Neural cell (in vitro differentiated cells): ENCODE results near the gene CREBL2. TPM values are rescaled to one million over a fixed set of nuclear protein-coding genes. Genes with fewer than 3 reads are reported as not detected.

Source experiments
- H2AFZ ChIP-seq: fragments of 200-600, 300-800 bp; sonication (generic), shearing (Covaris generic); 2 replicates; pipeline ENCODE4 v1.6.0; 2014; ENCODE audit warnings: low read depth, mild to moderate bottlenecking, antibody characterized with exemption, low read length, moderate library complexity
- H3F3A ChIP-seq: fragments of 200-600 bp; shearing (Covaris generic); 2 replicates; pipeline ENCODE4 v1.6.1; 2016; ENCODE audit warnings: mild to moderate bottlenecking, moderate library complexity, mixed read lengths, antibody characterized with exemption, low read length; ENCODE audit not compliant: insufficient read depth, poor library complexity, severe bottlenecking
- H3K27ac ChIP-seq: fragments of 200-600, 300-800 bp; sonication (generic), shearing (Covaris generic); 2 replicates; pipeline ENCODE4 v1.5.1; 2014; ENCODE audit warnings: mild to moderate bottlenecking, low read length, moderate library complexity
- H3K27me3 ChIP-seq: fragments of 300-800, 200-600 bp; sonication (generic), shearing (Covaris generic); 2 replicates; pipeline ENCODE4 v1.6.0; 2014; ENCODE audit warnings: mild to moderate bottlenecking, low read depth, low read length, moderate library complexity; ENCODE audit not compliant: insufficient read depth
- H3K36me3 ChIP-seq: fragments of 300-800, 200-600 bp; sonication (generic), shearing (Covaris generic); 2 replicates; pipeline ENCODE4 v1.5.1; 2014; ENCODE audit warnings: mild to moderate bottlenecking, antibody characterized with exemption, low read length, moderate library complexity; ENCODE audit not compliant: insufficient read depth
- H3K4me2 ChIP-seq: fragments of 300-800, 200-600 bp; sonication (generic), shearing (Covaris generic); 2 replicates; pipeline ENCODE4 v1.6.0; 2014; ENCODE audit warnings: mild to moderate bottlenecking, low read length
- H3K4me3 ChIP-seq: fragments of 300-800, 200-600 bp; sonication (generic), shearing (Covaris generic); 2 replicates; pipeline ENCODE4 v1.5.1; 2014; ENCODE audit warnings: mild to moderate bottlenecking, low read length, moderate library complexity
- H3K79me2 ChIP-seq: fragments of 200-600 bp; shearing (Covaris generic); replicated peaks from 2 replicates; pipeline ENCODE4 v1.6.0; 2014; ENCODE audit warnings: mild to moderate bottlenecking, low read length, moderate library complexity; ENCODE audit not compliant: insufficient read depth
- H3K9ac ChIP-seq: fragments of 300-800, 200-600 bp; sonication (generic), shearing (Covaris generic); 2 replicates; pipeline ENCODE4 v1.6.1; 2016; ENCODE audit warnings: mild to moderate bottlenecking, low read length, mixed read lengths
- H3K9me2 ChIP-seq: fragments of 200-600 bp; shearing (Covaris generic); 2 replicates; pipeline ENCODE4 v1.6.1; 2016; ENCODE audit warnings: mild to moderate bottlenecking, low read length, mixed read lengths; ENCODE audit not compliant: insufficient read depth
- H3K9me3 ChIP-seq: fragments of 200-600, 300-800 bp; sonication (generic), shearing (Covaris generic); 2 replicates; pipeline ENCODE4 v1.6.1; 2016; ENCODE audit warnings: mild to moderate bottlenecking, mixed run types, low read length, moderate library complexity, mixed read lengths
- H4K20me1 ChIP-seq: fragments of 200-600 bp; shearing (Covaris generic); 2 replicates; pipeline ENCODE4 v1.6.1; 2016; ENCODE audit warnings: mild to moderate bottlenecking, mixed run types; ENCODE audit not compliant: insufficient read depth
- EP300 ChIP-seq: fragments of 450-650 bp; conservative IDR thresholded peaks from 2 replicates; pipeline ENCODE4 v1.6.1; 2014; ENCODE audit warnings: antibody characterized with exemption, mild to moderate bottlenecking, moderate library complexity; ENCODE audit not compliant: poor library complexity, severe bottlenecking
- EZH2 ChIP-seq: fragments of 200-600, 300-800 bp; shearing (Covaris generic), sonication (generic); IDR thresholded peaks from 2 replicates; pipeline ENCODE4 v1.6.1; 2014; ENCODE audit warnings: antibody characterized with exemption, low read length, borderline replicate concordance, mild to moderate bottlenecking; ENCODE audit not compliant: insufficient read depth, poor library complexity, severe bottlenecking
- MXI1 ChIP-seq: fragments of 450-650 bp; conservative IDR thresholded peaks from 2 replicates; pipeline ENCODE4 v1.6.1; 2014; ENCODE audit warnings: antibody characterized with exemption, mild to moderate bottlenecking; ENCODE audit not compliant: poor library complexity, severe bottlenecking
- POLR2AphosphoS5 ChIP-seq: IDR thresholded peaks from 2 replicates; pipeline ENCODE4 v1.6.1; 2012
- RAD21 ChIP-seq: fragments of 450-650 bp; conservative IDR thresholded peaks from 2 replicates; pipeline ENCODE4 v1.6.1; 2014; ENCODE audit warnings: antibody characterized with exemption, mild to moderate bottlenecking, moderate library complexity
- SMC3 ChIP-seq: fragments of 450-650 bp; conservative IDR thresholded peaks from 2 replicates; pipeline ENCODE4 v1.6.1; 2014; ENCODE audit warnings: antibody characterized with exemption, mild to moderate bottlenecking, moderate library complexity; ENCODE audit not compliant: poor library complexity
- TAF1 ChIP-seq: IDR thresholded peaks from 2 replicates; pipeline ENCODE4 v1.6.1; 2012; ENCODE audit warnings: low read depth
- polyA plus RNA-seq: library from polyadenylated mRNA; depleted of rRNA; stranded (reverse); fragments of >200 nt; gene quantifications from 2 replicates; pipeline ENCODE4 v1.2.3, GENCODE V29; 2014
- TF ChIP-seq, protein P1 (sequence below): IDR thresholded peaks from 2 replicates; pipeline ENCODE4 v1.6.1; 2012; ENCODE audit warnings: borderline replicate concordance
- TF ChIP-seq, protein P2 (sequence below): fragments of 450-650 bp; IDR thresholded peaks from 2 replicates; pipeline ENCODE4 v1.5.1; 2014; ENCODE audit warnings: antibody characterized with exemption, mild to moderate bottlenecking, moderate library complexity; ENCODE audit not compliant: poor library complexity, severe bottlenecking

The CREBL2 gene
- polyA plus RNA-seq, 1 donor from 2014 or later = 29.9 TPM

DNA sequence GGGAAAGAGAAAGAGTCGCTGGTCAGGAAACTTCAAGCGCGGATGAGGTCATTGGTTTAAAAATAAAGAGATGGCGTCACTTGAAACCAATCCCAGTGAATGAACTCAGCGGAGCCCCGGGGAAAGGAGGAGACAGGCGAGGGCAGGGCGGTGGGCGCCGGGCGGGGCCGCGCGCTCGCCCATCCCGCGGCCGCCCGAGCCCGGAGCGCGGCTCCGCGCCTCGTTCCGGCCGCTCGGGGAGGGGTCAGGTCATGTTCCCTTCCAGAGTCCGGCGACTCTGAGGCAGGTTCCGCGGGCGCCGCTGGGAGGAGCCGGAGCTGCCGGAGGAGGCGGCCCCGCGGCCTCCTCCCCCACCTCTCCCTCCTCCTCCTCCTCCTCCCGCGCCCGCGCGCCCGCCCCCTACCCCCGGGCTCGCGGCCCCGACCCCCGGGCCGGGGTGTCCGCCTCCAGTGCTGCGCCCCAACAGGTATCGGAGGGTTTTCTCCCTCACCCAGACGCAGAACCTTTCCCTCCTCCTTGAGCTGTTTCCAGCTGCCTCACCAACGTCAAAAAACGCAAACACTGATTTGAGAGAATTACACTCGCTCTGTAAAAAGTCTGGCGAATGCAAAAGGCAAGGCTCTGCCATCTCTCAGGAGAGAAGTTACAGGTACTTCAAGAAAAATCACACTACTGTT, 49.0 kb upstream of the CREBL2 start, which contains the start of gene DUSP16:
Gene DUSP16 (minus strand): TSS at position 279 of the 677 bp plus-strand sequence. CDS start 41,765 bp downstream, outside the sequence.
- Histone ChIP-seq H4K20me1 (no peaks in the 10 kb centered on the region), H3K4me2 (peak within 1 kb of the TSS; percentile 27), H3K9ac (peak within 1 kb of the TSS; percentile 81), H3F3A (no peaks in the 10 kb centered on the region), H3K9me2 (no peaks in the 10 kb centered on the region), H2AFZ (peak within 1 kb of the TSS; percentile 27), H3K79me2 (peaks cover 17% of the 10 kb centered on the region), H3K27me3 (peaks cover 31% of the 10 kb centered on the region), H3K9me3 (no peaks in the 10 kb centered on the region), H3K4me3 (peak within 1 kb of the TSS; percentile 78), H3K36me3 (no peaks in the 10 kb centered on the region), H3K27ac (peak within 1 kb of the TSS; percentile 64)
- TF ChIP-seq TAF1 (peak; percentile 41), POLR2AphosphoS5 (no peak), EP300 (peak; percentile 61), MXI1 (no peak), EZH2 (no peak), RAD21 (peak; percentile 20), SMC3 (no peak)
- TF ChIP-seq, protein P1, sequence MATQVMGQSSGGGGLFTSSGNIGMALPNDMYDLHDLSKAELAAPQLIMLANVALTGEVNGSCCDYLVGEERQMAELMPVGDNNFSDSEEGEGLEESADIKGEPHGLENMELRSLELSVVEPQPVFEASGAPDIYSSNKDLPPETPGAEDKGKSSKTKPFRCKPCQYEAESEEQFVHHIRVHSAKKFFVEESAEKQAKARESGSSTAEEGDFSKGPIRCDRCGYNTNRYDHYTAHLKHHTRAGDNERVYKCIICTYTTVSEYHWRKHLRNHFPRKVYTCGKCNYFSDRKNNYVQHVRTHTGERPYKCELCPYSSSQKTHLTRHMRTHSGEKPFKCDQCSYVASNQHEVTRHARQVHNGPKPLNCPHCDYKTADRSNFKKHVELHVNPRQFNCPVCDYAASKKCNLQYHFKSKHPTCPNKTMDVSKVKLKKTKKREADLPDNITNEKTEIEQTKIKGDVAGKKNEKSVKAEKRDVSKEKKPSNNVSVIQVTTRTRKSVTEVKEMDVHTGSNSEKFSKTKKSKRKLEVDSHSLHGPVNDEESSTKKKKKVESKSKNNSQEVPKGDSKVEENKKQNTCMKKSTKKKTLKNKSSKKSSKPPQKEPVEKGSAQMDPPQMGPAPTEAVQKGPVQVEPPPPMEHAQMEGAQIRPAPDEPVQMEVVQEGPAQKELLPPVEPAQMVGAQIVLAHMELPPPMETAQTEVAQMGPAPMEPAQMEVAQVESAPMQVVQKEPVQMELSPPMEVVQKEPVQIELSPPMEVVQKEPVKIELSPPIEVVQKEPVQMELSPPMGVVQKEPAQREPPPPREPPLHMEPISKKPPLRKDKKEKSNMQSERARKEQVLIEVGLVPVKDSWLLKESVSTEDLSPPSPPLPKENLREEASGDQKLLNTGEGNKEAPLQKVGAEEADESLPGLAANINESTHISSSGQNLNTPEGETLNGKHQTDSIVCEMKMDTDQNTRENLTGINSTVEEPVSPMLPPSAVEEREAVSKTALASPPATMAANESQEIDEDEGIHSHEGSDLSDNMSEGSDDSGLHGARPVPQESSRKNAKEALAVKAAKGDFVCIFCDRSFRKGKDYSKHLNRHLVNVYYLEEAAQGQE = no peak
- TF ChIP-seq, protein P2, sequence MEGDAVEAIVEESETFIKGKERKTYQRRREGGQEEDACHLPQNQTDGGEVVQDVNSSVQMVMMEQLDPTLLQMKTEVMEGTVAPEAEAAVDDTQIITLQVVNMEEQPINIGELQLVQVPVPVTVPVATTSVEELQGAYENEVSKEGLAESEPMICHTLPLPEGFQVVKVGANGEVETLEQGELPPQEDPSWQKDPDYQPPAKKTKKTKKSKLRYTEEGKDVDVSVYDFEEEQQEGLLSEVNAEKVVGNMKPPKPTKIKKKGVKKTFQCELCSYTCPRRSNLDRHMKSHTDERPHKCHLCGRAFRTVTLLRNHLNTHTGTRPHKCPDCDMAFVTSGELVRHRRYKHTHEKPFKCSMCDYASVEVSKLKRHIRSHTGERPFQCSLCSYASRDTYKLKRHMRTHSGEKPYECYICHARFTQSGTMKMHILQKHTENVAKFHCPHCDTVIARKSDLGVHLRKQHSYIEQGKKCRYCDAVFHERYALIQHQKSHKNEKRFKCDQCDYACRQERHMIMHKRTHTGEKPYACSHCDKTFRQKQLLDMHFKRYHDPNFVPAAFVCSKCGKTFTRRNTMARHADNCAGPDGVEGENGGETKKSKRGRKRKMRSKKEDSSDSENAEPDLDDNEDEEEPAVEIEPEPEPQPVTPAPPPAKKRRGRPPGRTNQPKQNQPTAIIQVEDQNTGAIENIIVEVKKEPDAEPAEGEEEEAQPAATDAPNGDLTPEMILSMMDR = peak; percentile 37

DNA sequence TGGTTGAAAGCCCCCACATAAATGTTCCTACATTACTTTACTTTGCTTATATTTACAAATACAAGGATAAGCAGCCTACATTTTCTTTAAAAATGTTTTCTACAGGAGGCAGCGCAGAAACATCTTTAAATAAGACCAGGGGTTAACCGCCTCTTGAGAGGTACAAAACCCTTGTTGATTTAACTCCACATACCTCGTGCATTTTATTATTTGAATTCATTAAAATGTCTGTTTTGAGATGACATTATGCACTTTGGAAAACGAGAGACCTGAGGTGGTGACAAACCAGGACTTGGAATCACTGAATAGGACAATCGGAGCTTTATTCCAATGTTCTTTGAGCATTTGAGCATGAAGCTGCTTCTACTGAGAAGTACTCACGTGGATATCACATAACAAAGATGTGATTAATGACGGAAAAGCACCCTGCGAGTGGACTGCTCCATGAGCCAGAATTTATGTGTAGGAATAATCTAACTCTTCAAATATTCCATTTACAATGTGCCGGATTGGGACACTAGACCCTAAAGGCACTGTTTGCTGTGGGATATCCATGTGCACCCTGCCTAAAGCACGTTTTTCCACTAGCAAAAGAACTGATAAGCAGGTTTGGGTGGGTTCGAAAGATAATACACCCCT, 48.3 kb upstream of the CREBL2 start:
- TF ChIP-seq POLR2AphosphoS5 (no peak), SMC3 (no peak), EP300 (no peak), TAF1 (no peak), EZH2 (no peak), MXI1 (no peak), RAD21 (no peak)
- TF ChIP-seq, protein P1 = no peak
- TF ChIP-seq, protein P2 = no peak
- Histone ChIP-seq H3K4me2 (peak overlapping the region; percentile 27), H3K36me3 (no peaks in the 10 kb centered on the region), H3K27ac (peak overlapping the region; percentile 64), H2AFZ (no peak overlapping the region), H3K27me3 (peaks cover 31% of the 10 kb centered on the region), H3K9me3 (no peaks in the 10 kb centered on the region), H3K79me2 (peaks cover 17% of the 10 kb centered on the region), H3K4me3 (peak overlapping the region; percentile 78), H3F3A (no peaks in the 10 kb centered on the region), H3K9ac (peak overlapping the region; percentile 81), H4K20me1 (no peaks in the 10 kb centered on the region), H3K9me2 (no peaks in the 10 kb centered on the region)
